ENCODE measurements around the gene TIMP3. TPM values are rescaled to one million over a fixed set of nuclear protein-coding genes. Genes with fewer than 3 reads are reported as not detected.

Gene TIMP3
- polyA plus RNA-seq, 1 donor: 89.6 TPM

DNA sequence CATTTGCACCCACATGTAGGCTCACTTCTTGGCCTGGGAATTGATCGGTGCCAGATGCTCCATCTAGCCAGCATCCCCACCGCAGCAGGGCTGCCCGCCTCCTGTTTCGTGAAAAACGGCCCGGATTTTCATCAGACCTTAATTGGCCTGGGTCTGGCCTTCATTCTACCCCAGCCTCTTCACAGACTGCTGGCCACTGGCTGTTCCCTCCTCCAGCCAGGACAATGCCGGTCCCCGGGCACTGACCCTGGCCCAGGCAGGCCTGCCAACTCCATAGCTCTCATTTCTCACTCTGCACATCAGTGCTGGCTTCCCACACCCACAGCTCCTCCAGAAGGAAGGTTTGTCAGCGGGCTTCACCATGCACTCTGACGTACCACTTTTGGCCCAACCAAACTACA lies 27.9 kb downstream of the TIMP3 start:
- DNase-seq (ENCODE audit: low read depth): no peak

DNA sequence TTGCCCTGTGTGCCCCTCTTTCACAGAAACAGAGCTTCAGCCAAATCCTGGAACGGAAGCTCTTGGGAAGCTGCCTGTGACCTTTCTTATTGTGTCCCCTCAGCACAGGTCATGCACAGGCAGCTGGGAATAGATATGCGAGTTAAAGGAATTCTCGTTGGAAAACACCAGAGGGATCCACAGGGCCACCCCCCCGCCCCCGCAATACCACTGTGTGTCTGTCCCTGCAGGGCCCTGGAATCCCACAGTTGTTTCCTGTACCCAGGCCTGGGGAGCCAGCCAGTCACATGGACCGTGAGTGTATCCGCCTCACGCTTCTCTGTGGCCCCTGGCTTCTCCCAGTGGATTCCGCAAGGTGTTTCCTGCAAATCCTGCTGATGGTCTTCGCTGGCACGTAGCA lies 29.0 kb downstream of the TIMP3 start:
- no peak for DNase-seq (ENCODE audit: low read depth)

DNA sequence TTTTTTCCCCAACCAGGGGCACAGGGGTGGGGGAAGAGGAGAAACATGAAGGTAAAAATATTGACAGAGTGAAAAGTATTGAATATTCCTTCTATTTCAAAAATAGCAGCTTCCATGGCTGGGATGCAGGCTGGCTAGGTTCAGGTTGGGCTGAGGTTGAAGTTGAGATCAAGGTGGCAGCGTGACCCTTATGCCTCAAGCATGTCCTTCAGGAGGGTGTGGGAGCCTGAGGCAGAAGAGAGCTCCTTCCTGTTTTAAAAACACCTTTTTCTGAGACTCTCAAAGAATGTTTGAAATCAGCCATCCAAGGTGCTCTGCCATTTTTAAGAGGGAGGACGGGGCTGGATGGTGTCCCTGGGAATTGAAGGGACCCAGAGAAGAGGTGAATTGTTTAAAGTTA lies 29.5 kb downstream of the TIMP3 start:
- DNase-seq (ENCODE audit: low read depth): no peak

DNA sequence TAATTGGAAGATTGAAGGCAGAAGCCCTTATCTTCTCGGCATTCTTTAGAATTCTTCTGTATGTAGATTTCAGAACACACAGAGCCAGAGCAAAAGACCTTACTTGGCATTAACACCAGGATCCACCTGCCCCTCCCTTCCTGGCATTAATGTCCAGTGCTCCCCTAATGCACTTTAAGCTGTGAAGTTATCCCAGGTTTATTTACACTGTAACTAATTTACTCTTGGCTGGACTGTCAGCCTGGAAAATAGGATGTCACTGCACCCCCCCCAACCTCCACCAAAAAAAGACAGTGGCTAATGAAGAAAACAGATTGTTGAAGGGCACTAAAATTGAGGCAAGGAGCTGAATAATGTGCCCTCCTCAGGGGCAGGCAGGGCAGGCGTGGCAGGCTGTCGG lies 30.1 kb downstream of the TIMP3 start:
- no peak for DNase-seq (ENCODE audit: low read depth)

DNA sequence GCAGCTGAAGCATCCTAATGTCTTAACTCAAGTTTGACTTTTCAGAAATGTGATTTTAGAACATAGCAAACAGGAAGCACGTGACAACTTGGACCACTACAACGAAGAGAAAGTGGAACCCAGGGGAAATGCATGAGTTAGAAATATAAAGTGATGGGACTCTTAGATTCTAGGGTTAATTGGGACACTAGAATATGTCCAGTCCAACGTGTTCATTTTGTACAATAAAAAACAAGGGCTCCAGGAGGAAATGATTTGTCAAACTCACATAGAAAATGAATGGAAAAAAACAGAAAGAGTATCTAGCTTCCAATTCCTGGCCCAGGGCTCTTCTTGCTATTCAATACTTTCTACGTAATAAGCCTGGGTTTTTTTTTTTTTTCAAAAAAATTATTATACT lies 30.7 kb downstream of the TIMP3 start:
- peak; percentile 45 for DNase-seq (ENCODE audit: low read depth)

DNA sequence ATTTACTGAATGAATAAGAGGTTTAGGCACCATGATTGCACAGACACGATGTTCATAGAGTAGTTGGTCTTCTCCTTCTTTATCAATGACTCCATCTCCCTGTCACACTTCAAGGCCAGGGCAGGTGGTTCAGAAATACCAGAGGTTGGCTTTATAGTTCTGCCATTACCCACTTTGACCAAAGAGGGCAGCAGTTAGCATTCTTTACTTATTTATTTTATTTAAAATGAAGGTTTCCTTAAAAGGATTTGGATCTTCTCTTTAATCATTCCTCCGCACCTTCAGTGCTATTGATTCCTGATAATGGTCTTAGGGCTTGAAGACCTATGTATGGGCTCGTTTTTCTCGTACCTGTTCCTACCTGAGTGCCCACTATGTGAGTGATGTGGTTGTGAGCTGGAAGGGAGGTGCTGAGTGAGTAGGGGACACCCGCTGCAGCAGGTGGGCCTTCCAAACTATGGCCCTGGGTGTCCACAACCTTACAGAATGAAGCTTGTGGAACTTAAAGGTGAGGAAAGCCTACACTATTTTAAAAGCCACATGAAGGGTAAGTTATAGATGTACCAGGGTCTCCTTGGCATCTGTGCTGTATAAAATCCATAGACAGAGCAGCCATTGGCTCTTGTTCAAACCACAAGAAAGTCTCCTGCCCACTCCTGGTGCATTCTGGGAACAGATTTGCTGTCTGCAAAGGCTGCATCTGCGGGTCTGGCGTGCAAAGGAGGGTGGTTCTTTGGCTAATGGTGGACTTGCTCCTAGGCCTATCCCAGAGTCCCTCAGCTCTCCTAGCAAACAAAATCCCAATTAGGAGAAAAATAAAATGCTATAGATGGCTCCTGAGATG lies 35.0 kb downstream of the TIMP3 start:
- DNase-seq (ENCODE audit: low read depth): no peak

DNA sequence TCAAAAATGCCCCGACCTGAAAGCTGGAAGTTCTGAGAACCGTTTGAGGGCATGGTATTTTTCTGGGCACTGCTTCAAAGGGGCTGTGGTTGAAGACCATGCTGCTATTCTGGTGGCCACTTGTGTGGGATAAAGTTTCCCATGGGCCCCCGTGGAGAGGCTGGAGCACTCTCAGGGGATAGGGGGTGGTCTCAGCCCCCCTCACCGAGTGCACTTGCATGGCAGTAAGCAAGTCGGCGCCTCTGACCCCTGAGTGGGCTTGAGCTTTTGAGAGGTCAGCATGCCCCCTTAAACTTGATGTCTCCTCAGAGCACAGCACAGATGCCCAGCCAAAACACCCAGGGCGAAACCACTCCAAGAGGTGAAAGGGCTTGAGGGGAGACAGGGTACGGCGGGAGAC lies 35.6 kb downstream of the TIMP3 start:
- DNase-seq (ENCODE audit: low read depth): no peak

DNA sequence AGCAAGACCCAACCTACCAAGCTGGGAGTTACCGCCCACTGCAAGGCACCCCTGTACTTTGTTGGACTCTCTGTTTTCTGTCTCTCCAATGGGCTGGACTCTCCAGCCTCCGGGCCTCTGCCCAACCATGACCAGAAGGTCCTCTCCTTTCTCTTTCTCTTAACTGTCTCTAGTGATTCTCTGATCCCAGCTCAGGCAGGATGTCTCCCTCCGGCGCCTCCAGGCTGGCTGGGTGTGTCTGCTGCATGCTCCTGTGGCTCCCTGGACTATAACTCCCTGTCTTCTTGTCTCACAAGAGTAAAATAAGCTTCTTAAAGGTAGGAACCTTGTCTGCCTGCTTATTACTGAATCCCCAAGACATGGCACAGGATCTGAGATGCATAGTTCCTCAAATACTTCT lies 36.3 kb downstream of the TIMP3 start:
- DNase-seq (ENCODE audit: low read depth): no peak

DNA sequence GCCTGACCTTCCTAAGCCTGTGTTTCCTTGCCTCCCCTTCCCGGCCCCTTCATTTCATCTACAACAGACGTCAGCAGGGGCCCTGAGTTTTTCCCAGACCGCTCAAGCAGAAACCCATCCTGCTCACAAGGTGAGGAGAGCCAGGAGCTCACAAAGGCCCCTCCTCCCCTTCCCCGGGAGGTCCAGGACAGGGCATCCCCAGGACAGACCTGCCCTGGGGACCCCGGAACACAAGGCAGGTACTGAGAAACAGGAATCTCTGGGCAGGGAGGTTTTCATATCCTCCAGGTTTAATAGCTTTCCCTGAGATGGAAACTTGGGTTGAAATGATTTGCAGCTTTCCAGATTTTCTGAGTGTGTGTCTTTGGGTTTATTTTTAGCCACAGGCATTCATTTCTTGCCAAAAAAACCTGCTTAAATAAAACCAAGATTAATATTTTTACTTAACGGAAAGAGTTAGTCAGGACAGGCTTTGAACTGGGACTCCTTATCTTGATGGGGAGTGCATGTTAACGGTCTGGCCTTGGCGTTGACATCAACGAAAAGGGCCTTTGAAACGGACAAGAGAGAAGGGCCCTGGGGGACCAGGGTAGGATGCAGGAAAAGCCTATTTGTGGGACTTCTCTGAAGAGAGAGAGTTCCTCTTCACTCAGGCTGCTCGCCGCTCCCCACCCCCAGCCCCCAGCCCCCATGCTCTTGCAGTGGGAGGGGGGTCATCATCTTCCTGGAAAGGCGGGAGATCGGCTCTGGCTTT lies 38.5 kb downstream of the TIMP3 start:
- DNase-seq (ENCODE audit: low read depth): peak; percentile 79

DNA sequence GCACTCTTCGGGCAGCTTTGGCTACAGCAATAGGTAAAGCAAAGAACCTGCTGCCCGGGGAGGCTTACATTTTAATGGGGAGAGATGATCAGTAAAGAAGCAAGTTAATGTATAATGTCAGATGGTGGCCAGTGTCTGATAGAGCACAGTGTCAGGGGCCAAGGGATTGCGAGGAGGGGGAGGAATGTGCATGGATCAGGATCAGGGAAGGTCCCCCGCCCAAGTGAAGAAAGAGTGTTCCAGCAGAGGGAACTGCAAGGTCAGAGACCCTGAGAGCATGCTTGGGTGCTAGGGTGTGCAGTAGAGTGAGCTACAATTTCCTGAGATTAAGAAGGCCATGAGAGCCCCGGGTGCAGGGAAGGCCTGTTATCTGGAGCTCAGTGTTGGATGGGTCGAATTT lies 39.7 kb downstream of the TIMP3 start:
- no peak for DNase-seq (ENCODE audit: low read depth)

DNA sequence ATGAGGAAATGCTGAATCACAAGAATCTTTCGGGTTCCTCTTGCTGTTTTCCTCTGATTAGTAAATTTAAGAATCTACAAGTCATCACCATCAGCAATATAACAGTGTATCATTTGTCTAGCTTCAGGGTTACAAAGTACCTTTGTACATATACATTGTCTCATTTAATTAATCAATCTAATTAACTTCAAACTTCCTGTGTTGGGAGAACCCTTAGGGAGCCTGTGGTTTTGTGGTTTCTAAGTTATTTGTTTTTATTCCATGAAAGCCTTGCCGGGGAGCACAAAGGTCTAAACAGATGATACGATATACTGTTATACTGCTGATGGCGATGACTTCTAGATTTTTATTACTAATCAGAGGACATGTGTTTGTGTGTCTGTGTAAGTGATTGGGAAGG lies 41.0 kb downstream of the TIMP3 start:
- DNase-seq (ENCODE audit: low read depth): no peak

DNA sequence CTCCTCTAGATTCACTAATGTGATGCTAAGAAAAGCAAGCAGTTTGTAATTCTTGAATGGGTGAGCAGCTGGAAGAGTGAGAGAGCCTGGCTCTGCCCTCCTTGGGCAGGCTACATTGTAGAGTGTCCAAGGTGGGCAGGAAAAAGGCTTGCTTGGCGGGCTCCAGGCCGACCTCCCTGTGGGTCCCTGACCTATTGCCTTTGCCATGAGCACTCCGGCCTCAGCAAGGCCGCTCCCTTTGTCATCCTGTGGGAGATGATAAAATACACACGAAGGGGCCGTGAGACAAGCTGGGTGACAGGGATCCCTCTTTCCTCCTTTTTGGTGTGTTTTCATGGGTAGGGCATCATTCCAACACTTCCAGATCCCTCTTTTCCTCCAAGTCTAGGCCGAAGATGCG lies 41.8 kb downstream of the TIMP3 start:
- no peak for DNase-seq (ENCODE audit: low read depth)

DNA sequence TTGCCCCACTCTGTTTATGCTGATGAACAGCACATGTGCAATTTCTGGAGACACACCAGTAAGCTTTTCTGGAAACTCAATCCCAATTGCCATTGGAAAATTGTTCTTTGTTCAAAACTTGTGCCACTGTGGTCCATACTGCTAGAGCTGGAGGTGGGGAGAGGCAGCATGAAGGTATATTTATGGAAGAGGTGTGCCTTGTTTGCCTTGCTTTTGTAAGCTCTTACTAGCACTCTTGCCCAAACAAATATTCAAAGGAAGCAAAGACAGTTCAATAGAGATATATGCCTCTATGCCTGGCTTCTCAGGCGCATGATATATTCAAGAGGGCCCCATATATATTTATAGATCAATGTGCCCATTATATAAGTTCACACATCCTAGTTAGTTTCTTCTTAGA lies 42.7 kb downstream of the TIMP3 start:
- no peak for DNase-seq (ENCODE audit: low read depth)

DNA sequence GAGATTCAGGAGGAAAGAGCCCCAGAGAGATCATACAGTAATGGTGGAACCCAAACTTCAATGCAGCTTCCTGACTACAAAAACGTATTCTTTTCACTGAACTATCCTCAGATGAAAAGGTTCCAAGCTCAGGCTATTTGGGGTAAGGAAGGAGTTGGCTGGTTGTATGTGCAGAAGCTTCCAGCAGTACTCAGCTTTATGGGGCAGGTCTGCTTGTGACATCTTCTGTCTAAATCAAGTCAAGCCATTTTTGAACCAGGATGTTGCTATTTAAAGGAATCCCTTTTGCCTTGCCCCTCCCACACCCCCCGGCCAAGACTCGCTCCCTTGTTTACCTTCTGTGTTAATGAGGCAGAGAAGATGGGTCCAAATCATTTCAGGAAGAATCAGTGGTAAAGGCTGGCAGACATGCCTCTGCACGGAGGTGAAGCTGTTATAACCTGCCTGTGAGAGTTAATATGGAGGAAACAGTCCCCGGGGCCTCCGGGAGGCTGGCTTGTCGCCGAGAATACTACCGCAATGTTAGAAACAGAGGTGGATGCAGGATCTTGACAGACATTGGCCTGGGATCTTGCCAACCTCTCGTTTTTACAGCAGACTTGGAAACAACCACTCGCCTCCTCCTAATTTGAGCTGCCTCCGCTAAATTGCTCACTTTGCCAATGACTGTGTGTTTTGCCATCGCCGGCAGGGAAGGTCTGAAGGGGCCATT lies 45.4 kb downstream of the TIMP3 start:
- DNase-seq (ENCODE audit: low read depth): no peak

DNA sequence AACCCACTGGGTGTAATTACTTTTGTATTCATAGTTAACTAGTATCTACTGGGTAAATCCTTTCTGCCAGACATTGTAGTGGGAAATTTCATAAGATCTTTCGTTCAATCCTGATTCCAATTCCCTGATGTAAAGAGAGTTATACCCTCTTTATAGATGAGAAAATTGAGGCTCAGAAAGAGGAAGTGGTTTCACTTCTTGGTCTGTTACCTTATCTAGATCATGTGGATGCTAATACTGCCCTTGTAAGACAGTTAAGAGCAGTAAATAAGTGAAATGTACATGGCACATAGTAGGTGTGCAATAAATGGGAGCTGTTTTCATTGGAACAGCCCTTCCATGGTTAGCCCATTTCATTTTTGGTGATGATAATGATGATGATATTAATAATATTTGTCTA lies 46.7 kb downstream of the TIMP3 start:
- no peak for DNase-seq (ENCODE audit: low read depth)

DNA sequence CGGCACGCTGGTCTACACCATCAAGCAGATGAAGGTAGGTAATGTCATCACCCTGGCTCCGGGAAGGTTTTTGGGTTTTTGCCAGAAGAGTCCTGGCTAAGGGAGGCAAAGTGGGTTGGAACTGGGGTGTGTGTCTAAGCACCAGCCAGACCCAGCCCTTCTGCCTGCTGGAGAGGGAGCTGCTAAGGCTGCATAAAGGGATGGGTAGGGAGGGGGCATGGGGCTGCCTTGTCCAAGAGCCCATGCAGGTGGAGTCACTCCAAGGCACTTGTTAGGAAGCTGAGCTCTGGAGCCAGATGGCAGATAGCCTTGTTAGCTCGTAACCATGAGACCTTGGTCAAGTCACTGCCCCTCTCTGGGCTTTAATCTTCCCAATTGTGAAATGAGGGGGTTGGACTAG lies 48.0 kb downstream of the TIMP3 start:
- DNase-seq (ENCODE audit: low read depth): no peak

DNA sequence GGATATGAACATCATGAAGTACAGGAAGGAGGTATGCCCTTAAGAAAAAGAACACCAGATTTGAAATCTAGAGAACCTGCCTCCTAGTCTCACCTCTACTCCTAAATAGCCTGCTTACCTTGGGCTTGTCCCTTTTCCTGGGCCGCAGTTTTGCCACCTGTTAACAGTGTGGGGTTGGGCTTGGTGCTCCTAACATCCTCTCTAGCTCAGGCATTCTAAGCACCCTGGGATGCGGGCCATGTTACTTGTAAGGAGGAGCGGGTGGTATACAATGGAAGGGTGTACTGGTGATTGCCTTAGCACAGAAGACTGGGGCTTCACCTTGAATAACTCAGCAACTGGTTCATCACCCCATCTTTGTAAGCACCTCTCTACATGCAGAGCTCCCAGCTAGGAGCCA lies 48.7 kb downstream of the TIMP3 start:
- no peak for DNase-seq (ENCODE audit: low read depth)

DNA sequence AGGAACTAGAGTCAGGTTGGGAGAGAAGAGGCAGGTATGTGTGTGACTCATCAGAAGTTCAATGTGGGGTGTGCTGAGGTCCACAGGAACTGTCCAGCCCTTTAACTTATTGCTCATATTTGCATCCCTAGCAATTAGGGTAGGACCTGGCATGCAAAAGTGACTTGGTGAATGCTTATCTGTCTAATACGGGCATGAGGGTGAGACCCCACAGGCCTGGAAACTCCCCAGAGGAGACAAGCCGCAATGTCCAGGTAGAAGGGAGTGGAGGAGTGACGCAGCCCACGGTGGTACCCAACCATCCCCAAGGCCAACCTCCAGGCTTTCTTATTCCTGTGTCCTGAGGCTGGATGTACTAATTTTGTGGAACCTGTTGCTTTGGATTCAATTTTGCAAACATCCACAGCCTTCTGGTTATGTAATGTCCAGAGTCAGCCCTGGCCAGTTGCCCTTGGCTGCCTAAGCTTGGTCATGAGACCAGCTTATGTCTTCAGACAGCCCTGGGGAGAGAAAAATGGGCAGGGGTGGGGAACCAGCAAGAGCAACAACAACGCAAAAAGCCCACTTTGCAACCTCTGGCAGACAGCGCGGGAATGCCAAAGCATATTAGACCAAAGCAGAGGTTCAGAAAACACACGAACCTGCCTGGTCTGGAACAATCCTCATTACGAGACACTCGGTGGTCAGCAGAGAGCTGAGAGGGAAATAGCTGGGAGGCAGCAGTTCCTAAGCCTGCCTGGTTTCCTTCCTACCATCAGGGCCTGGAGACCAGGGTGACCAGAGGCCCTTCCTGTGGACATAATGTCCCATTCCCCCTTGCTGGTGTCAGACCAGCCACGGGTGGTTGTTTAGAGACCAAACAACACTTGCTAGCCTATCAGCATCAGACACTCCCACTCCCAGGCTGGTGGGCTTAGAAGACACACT lies 49.3 kb downstream of the TIMP3 start:
- DNase-seq (ENCODE audit: low read depth): no peak

DNA sequence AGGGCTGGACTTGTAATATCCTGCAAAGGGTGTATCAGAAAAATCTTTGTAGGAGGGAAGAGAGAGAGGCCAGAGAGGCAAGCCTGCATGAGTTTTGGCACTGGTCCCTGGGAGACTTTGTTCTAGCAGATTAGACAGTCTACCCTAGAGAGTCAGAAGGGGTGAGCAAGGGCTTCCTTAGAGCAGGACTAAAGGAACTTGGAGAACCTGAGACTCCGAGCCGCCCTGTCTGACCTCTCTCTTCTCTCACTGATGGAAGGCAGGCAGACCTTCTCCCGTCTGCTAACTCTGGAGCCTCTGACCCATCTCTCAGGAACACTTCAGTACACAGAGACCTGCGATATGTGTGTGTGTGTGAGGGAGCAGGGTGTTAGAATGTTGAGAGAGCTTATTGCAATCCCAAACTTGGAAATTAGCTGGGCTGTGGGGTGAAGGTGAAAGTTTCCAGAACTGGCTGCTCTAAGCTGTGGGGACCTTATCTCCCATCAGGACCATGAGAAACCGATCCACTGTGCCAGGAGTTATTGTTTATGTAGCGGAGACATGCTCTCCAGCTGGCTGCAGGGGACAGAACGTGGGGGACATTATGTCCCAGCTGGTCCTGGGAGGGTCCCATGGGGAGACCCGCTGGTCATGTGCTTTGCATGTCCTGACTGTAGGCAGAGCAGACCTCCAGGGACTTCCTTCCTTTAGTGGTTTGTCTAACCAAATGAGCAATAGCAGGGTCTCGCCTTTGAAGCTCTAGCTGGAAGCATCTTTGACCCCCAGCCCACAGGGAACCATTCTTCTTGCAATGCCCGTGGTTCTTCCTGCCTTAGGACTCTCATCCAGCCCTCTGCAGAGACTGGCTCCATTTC lies 51.1 kb downstream of the TIMP3 start:
- DNase-seq (ENCODE audit: low read depth): no peak

DNA sequence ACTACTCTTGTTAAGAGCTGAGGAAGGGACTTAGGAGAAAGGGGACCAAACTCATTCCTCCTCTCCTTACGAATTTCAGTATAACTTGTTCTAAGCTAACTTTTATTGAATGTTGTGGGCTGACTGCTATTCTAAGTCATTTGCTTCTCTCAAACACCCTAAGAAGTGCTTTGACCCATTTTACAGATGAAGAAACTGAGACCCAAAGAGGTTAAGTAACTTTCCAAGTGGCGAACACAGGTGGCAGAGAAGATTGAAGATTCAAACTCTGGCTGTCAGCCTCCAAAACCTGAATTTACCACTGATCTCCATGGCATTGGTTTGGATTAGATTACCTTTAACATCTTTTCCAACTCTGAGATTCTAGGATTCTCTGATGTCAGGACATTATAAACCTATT lies 52.2 kb downstream of the TIMP3 start:
- DNase-seq (ENCODE audit: low read depth): no peak

DNA sequence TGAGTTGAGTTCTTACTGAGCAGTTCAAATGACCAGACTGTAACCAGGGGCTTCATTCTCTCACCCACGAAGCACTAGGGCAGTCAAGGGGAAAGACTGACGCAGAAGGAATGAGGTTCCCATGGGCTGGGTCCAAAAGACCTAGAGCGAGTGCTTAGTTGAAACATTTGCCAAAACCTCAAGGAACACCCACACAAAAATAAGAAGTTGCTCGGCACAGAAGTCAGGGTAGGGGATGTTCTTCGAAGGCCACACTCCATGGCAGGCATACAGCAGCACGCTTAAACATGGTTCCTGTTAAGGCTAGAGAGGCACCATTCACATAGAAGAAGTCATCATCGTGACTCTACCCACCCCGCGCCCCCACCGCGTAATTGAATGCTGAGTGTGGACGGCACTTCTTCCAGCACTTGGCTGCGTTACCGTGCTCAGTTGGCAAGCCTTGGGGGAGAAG lies 52.9 kb downstream of the TIMP3 start:
- no peak for DNase-seq (ENCODE audit: low read depth)

All from forelimb muscle (tissue), 1 donor.